HEK293T (cell line): ENCODE results near the gene RFPL1.
"Not testable (repeated sequence)": the region's sequence is repeated elsewhere in the genome, so short reads cannot be mapped to it uniquely, and the experiment has no call there.

Experiments used
- BHLHE40 ChIP-seq: fragments of 450-650 bp; IDR thresholded peaks from 2 replicates; pipeline ENCODE4 v1.6.1; 2016; ENCODE audit warnings: mild to moderate bottlenecking, moderate library complexity, borderline replicate concordance
- CTBP1 ChIP-seq: fragments of 450-650 bp; IDR thresholded peaks from 2 replicates; pipeline ENCODE4 v1.6.1; 2016; ENCODE audit warnings: borderline replicate concordance
- ELF4 ChIP-seq: fragments of 450-650 bp; IDR thresholded peaks from 2 replicates; pipeline ENCODE4 v1.6.1; 2017; ENCODE audit warnings: antibody characterized with exemption
- FOXA1 ChIP-seq: fragments of 450-650 bp; IDR thresholded peaks from 2 replicates; pipeline ENCODE4 v1.6.1; 2016; ENCODE audit warnings: mild to moderate bottlenecking
- FOXM1 ChIP-seq: fragments of 450-650 bp; IDR thresholded peaks from 2 replicates; pipeline ENCODE4 v1.6.1; 2017; ENCODE audit warnings: mild to moderate bottlenecking, borderline replicate concordance
- L3MBTL2 ChIP-seq: fragments of 450-650 bp; conservative IDR thresholded peaks from 2 replicates; pipeline ENCODE4 v1.6.1; 2016; ENCODE audit warnings: mild to moderate bottlenecking
- NFRKB ChIP-seq: fragments of 450-650 bp; IDR thresholded peaks from 2 replicates; pipeline ENCODE4 v1.6.1; 2016; ENCODE audit warnings: mild to moderate bottlenecking, moderate library complexity
- SP1 ChIP-seq: fragments of 450-650 bp; IDR thresholded peaks from 2 replicates; pipeline ENCODE4 v1.6.1; 2017
- SUZ12 ChIP-seq: fragments of 450-650 bp; IDR thresholded peaks from 2 replicates; pipeline ENCODE4 v1.6.1; 2016; ENCODE audit warnings: mild to moderate bottlenecking
- TARDBP ChIP-seq: fragments of 450-650 bp; IDR thresholded peaks from 2 replicates; pipeline ENCODE4 v1.6.1; 2016
- ZNF384 ChIP-seq: fragments of 450-650 bp; IDR thresholded peaks from 2 replicates; pipeline ENCODE4 v1.6.1; 2016

GRCh38 chr22:29418704-29419103, 19.7 kb upstream of the RFPL1 start:
- TF ChIP-seq NFRKB, ZNF384, TARDBP, SUZ12, SP1, ELF4, L3MBTL2, CTBP1, BHLHE40, FOXA1, FOXM1: not testable (repeated sequence)
